ENCODE results near the gene AIFM3. TPM values are rescaled to one million over a fixed set of nuclear protein-coding genes. Genes with fewer than 3 reads are reported as not detected.

AIFM3 gene
- total RNA-seq, 1 experiment from 2014 or later: 2.6 TPM

DNA sequence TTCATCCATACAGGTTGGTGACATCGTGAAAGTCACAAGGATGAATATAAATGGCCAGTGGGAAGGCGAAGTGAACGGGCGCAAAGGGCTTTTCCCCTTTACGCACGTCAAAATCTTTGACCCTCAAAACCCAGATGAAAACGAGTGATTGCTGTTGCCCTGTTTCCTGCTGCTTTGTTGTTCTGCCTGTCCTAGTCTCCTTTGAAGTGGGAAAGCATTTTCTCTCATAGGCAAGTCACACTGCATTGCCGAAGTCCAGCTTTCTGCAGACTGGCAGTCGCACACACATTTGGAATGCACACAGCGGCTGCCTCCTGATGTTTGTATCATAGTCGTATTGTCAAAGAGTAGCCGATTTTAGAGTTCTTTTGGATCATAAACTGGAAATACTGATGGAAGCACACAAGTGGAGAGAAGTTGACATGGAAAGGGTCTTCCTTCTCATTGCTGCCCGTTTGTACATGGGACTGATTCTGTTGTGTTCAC lies 17.3 kb upstream of the AIFM3 start:
- no peak for DNase-seq (ENCODE audit: low spot score)
- Mint-ChIP-seq H3K27ac (peak overlapping the region; percentile 66; the same call in 1 of the 2 replicates), H3K4me1 (peaks cover 23% of the 10 kb centered on the region), H3K36me3 (peaks cover 42% of the 10 kb centered on the region), H3K27me3 (ENCODE audit: low read depth) (no peaks in the 10 kb centered on the region), H3K9me3 (no peaks in the 10 kb centered on the region), H3K4me3 (no peak overlapping the region)
- POLR2A ChIA-PET: no interaction called here
- CTCF ChIA-PET: no interaction called here
- no peak for ATAC-seq
- TF ChIP-seq CBFB (CRISPR knock-in tag; IDR thresholded peaks at IDR 0.05; ENCODE audit: low read depth): no peak
- TF ChIP-seq ESRRA (CRISPR knock-in tag; IDR thresholded peaks at IDR 0.05; ENCODE audit: borderline replicate concordance): no peak
- TF ChIP-seq GABPB1 (CRISPR knock-in tag; IDR thresholded peaks at IDR 0.05): peak; percentile 39; the same call in 1 of the 2 replicates
- TF ChIP-seq ZNF396 (CRISPR knock-in tag; IDR thresholded peaks at IDR 0.05; ENCODE audit: borderline replicate concordance): no peak
- TF ChIP-seq, protein P1, sequence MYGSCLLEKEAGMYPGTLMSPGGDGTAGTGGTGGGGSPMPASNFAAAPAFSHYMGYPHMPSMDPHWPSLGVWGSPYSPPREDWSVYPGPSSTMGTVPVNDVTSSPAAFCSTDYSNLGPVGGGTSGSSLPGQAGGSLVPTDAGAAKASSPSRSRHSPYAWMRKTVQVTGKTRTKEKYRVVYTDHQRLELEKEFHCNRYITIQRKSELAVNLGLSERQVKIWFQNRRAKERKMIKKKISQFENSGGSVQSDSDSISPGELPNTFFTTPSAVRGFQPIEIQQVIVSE (CRISPR knock-in tag; IDR thresholded peaks at IDR 0.05; ENCODE audit: borderline replicate concordance): no peak

DNA sequence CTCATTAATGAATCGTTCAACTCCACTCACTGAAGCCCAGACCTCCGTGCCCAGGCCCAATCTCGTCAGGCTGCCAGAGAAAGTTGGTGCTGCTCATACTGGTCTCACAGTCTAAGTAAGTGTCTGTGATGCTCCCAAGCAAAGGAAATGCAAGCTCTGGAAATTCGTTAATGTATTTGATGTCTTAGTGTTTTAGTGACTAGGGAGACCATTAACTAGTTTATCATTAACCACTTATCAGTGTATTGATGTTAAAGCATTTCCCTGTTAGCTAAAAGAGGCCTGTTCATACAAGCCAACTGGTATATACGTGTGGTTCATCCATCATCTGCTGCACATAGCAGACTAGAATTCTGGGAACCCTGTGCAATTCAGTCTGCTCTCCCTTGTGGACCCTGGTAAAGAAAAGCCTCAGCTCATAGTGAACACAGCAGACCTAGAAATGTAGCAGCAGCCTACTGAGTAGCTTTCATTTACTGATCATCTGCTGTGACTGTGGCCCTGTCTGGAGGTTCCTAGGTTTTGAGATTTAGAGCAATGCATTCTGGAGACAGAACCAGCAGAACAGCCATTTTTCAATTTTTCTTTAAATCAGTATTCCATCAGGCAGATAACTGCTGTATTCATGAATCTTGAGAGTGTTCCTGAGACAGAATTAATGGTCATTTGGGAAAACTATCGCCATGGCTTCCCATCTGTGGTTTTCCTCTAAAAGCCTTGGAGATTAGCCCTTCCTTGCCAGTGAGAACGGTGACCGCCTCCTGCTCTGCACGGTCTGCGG lies 15.7 kb upstream of the AIFM3 start:
- no peak for DNase-seq (ENCODE audit: low spot score)
- TF ChIP-seq, protein P2, sequence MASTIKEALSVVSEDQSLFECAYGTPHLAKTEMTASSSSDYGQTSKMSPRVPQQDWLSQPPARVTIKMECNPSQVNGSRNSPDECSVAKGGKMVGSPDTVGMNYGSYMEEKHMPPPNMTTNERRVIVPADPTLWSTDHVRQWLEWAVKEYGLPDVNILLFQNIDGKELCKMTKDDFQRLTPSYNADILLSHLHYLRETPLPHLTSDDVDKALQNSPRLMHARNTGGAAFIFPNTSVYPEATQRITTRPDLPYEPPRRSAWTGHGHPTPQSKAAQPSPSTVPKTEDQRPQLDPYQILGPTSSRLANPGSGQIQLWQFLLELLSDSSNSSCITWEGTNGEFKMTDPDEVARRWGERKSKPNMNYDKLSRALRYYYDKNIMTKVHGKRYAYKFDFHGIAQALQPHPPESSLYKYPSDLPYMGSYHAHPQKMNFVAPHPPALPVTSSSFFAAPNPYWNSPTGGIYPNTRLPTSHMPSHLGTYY (CRISPR knock-in tag; IDR thresholded peaks at IDR 0.05): no peak
- TF ChIP-seq TP53 (CRISPR knock-in tag; IDR thresholded peaks at IDR 0.05) (no peak), MXD4 (CRISPR knock-in tag; IDR thresholded peaks at IDR 0.05; ENCODE audit: borderline replicate concordance) (no peak), ZNF263 (CRISPR knock-in tag; IDR thresholded peaks at IDR 0.05; ENCODE audit: low read depth) (no peak), OVOL2 (CRISPR knock-in tag; IDR thresholded peaks at IDR 0.05; ENCODE audit: borderline replicate concordance) (no peak), ZNF317 (CRISPR knock-in tag; IDR thresholded peaks at IDR 0.05; ENCODE audit: borderline replicate concordance, low read depth) (no peak), NFYB (CRISPR knock-in tag; conservative IDR thresholded peaks at IDR 0.05; ENCODE audit: low read depth) (no peak), SMAD4 (CRISPR knock-in tag; IDR thresholded peaks at IDR 0.05) (no peak), NR2C2 (CRISPR knock-in tag; IDR thresholded peaks at IDR 0.05) (no peak), JAZF1 (CRISPR knock-in tag; IDR thresholded peaks at IDR 0.05) (no peak), ELF4 (CRISPR knock-in tag; IDR thresholded peaks at IDR 0.05; ENCODE audit: low read depth) (no peak), ATF1 (CRISPR knock-in tag; IDR thresholded peaks at IDR 0.05) (no peak), ESRRA (CRISPR knock-in tag; IDR thresholded peaks at IDR 0.05; ENCODE audit: borderline replicate concordance) (no peak), ZNF423 (CRISPR knock-in tag; IDR thresholded peaks at IDR 0.05) (no peak)
- TF ChIP-seq, protein P3, sequence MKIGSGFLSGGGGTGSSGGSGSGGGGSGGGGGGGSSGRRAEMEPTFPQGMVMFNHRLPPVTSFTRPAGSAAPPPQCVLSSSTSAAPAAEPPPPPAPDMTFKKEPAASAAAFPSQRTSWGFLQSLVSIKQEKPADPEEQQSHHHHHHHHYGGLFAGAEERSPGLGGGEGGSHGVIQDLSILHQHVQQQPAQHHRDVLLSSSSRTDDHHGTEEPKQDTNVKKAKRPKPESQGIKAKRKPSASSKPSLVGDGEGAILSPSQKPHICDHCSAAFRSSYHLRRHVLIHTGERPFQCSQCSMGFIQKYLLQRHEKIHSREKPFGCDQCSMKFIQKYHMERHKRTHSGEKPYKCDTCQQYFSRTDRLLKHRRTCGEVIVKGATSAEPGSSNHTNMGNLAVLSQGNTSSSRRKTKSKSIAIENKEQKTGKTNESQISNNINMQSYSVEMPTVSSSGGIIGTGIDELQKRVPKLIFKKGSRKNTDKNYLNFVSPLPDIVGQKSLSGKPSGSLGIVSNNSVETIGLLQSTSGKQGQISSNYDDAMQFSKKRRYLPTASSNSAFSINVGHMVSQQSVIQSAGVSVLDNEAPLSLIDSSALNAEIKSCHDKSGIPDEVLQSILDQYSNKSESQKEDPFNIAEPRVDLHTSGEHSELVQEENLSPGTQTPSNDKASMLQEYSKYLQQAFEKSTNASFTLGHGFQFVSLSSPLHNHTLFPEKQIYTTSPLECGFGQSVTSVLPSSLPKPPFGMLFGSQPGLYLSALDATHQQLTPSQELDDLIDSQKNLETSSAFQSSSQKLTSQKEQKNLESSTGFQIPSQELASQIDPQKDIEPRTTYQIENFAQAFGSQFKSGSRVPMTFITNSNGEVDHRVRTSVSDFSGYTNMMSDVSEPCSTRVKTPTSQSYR (CRISPR knock-in tag; IDR thresholded peaks at IDR 0.05): no peak
- TF ChIP-seq, protein P4, sequence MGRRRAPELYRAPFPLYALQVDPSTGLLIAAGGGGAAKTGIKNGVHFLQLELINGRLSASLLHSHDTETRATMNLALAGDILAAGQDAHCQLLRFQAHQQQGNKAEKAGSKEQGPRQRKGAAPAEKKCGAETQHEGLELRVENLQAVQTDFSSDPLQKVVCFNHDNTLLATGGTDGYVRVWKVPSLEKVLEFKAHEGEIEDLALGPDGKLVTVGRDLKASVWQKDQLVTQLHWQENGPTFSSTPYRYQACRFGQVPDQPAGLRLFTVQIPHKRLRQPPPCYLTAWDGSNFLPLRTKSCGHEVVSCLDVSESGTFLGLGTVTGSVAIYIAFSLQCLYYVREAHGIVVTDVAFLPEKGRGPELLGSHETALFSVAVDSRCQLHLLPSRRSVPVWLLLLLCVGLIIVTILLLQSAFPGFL (CRISPR knock-in tag; IDR thresholded peaks at IDR 0.05; ENCODE audit: borderline replicate concordance): no peak
- TF ChIP-seq, protein P5, sequence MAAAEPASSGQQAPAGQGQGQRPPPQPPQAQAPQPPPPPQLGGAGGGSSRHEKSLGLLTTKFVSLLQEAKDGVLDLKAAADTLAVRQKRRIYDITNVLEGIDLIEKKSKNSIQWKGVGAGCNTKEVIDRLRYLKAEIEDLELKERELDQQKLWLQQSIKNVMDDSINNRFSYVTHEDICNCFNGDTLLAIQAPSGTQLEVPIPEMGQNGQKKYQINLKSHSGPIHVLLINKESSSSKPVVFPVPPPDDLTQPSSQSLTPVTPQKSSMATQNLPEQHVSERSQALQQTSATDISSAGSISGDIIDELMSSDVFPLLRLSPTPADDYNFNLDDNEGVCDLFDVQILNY (CRISPR knock-in tag; IDR thresholded peaks at IDR 0.05): no peak
- TF ChIP-seq, protein P1 (CRISPR knock-in tag; IDR thresholded peaks at IDR 0.05; ENCODE audit: borderline replicate concordance): no peak
- Mint-ChIP-seq H3K4me1 (peaks cover 15% of the 10 kb centered on the region), H3K36me3 (peaks cover 42% of the 10 kb centered on the region), H3K27me3 (ENCODE audit: low read depth) (0 out of 2 replicates have a peak, but pooled peaks cover under 1% of the 10 kb centered on the region), H3K4me3 (no peak overlapping the region), H3K9me3 (no peaks in the 10 kb centered on the region), H3K27ac (0 out of 2 replicates have a peak overlapping the region, but pooled peaks have one; percentile 53)
- CTCF ChIA-PET: interaction anchor here (0.6 to 1.1 kb wide), 3 partner anchors 31 to 168 kb away, joined by 3 read pairs; partner anchors contain the start of gene LZTR1
- POLR2A ChIA-PET: no interaction called here
- no peak for ATAC-seq

Data from WTC11 (cell line).